OCI-LY1 (cell line): ENCODE results near the gene WIF1.

Experiments used
- CTCF ChIP-seq: fragments of 200-600 bp; sonication (generic), shearing (Covaris generic); IDR thresholded peaks from 2 replicates; pipeline ENCODE4 v1.5.1; 2017; ENCODE audit warnings: mild to moderate bottlenecking, antibody characterized with exemption, low read length, moderate library complexity, mixed read lengths
- EZH2 ChIP-seq: fragments of 200-600 bp; sonication (generic), shearing (Covaris generic); IDR thresholded peaks from 2 replicates; pipeline ENCODE4 v1.8.0; 2017; ENCODE audit warnings: borderline replicate concordance, mixed run types, mild to moderate bottlenecking, antibody characterized with exemption, low read length, moderate library complexity, mixed read lengths

GRCh38 chr12:65139389-65139788, 18.3 kb upstream of the WIF1 start:
- TF ChIP-seq CTCF (no peak), EZH2 (no peak)
